ENCODE data around the gene LRCH4. TPM values are rescaled to one million over a fixed set of nuclear protein-coding genes. Genes with fewer than 3 reads are reported as not detected.
A peak's percentile ranks its signal among the peaks of the same experiment; 100 is the strongest.
"Not testable (repeated sequence)": the region's sequence is repeated elsewhere in the genome, so short reads cannot be mapped to it uniquely, and the experiment has no call there.

Gene LRCH4
- total RNA-seq, 6 experiments from 2014 or later = 34.7 to 40.6 (median 38.5) TPM

DNA sequence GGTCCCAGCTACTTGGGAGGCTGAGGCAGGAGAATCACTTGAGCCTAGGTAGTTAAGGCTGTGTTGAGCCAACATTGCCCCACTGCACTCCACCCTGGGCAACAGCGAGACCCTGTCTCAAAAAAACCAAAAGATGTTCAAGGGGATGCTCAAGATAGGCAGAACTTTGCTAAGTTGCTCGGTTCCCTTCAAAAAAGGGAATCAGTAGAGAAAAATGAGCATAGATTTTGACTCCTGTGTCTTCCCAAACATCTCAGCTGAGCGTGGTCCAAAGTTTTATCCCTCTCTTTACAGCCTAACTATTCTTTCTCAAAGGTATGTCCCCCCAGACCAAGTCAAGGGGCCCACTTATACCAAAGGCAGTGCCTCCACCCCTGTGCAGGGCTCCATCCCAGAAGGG is 32.9 kb downstream of the LRCH4 start:
- no peaks in the 10 kb centered on the region for H3K9me3 Mint-ChIP-seq
- TF ChIP-seq, protein P1, sequence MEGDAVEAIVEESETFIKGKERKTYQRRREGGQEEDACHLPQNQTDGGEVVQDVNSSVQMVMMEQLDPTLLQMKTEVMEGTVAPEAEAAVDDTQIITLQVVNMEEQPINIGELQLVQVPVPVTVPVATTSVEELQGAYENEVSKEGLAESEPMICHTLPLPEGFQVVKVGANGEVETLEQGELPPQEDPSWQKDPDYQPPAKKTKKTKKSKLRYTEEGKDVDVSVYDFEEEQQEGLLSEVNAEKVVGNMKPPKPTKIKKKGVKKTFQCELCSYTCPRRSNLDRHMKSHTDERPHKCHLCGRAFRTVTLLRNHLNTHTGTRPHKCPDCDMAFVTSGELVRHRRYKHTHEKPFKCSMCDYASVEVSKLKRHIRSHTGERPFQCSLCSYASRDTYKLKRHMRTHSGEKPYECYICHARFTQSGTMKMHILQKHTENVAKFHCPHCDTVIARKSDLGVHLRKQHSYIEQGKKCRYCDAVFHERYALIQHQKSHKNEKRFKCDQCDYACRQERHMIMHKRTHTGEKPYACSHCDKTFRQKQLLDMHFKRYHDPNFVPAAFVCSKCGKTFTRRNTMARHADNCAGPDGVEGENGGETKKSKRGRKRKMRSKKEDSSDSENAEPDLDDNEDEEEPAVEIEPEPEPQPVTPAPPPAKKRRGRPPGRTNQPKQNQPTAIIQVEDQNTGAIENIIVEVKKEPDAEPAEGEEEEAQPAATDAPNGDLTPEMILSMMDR (IDR thresholded peaks at IDR 0.05) = no peak
- peaks cover 5% of the 10 kb centered on the region for H3K36me3 Mint-ChIP-seq (ENCODE audit: low read depth)
- peaks cover 19% of the 10 kb centered on the region for H3K4me1 Mint-ChIP-seq (ENCODE audit: low read depth)
- no peak overlapping the region for H3K27ac Mint-ChIP-seq
- 0 out of 2 replicates have a peak, but pooled peaks cover 1% of the 10 kb centered on the region for H3K27me3 Mint-ChIP-seq (ENCODE audit: insufficient read depth)
- no peak for DNase-seq
- no peak overlapping the region for H3K4me3 Mint-ChIP-seq

DNA sequence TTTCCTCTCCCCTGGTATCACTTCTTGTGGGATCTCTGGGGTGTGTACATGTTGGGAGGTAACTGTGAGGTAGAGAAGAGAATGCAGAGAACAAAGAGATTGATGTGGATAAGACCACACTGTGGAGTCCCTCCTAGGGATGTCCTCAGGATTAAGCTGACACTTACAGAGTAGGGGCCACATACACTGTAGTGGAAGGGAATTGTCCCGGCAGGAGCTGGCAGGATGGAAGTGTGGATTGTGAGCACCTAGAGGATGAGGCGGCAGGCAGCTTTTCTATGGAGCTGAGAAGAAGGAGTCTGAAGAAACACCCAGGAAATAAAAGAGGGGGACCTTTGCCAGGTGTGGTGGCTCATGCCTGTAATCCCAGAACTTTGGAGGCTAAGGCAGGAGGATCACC is 33.4 kb downstream of the LRCH4 start:
- no peaks in the 10 kb centered on the region for H3K9me3 Mint-ChIP-seq

DNA sequence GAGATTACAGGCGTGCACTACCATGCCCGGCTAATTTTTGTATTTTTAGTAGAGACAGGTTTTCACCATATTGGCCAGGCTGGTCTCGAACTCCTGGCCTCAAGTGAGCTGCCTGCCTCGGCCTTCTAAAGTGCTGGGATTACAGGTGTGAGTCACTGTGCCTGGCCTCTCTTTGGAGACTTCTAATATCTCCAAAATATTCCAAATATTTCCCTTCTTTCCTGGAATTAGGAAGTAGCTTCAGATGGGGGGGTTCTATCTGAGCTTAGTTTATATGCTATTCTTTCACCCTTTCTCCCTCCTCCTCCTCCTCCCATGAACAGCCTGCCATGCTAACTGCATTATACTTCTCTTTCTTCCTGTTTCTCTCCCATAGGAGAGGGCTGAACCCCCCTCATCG is 37.5 kb downstream of the LRCH4 start:
- peaks cover 55% of the 10 kb centered on the region for H3K4me1 Mint-ChIP-seq (ENCODE audit: low read depth)
- H3K36me3 Mint-ChIP-seq (ENCODE audit: low read depth); H3K4me3 Mint-ChIP-seq; DNase-seq; H3K27me3 Mint-ChIP-seq (ENCODE audit: insufficient read depth); H3K9me3 Mint-ChIP-seq: not testable (repeated sequence)
- H3K27ac Mint-ChIP-seq = peak overlapping the region; percentile 10

More for the DNA sequence above, 33.4 kb downstream of the LRCH4 start:
- TF ChIP-seq, protein P1 (IDR thresholded peaks at IDR 0.05) = no peak
- no peak for DNase-seq
- H3K27me3 Mint-ChIP-seq (ENCODE audit: insufficient read depth) = 0 out of 2 replicates have a peak, but pooled peaks cover 1% of the 10 kb centered on the region
- no peak overlapping the region for H3K4me3 Mint-ChIP-seq
- no peak overlapping the region for H3K27ac Mint-ChIP-seq
- H3K36me3 Mint-ChIP-seq (ENCODE audit: low read depth) = peaks cover 5% of the 10 kb centered on the region
- H3K4me1 Mint-ChIP-seq (ENCODE audit: low read depth) = peaks cover 24% of the 10 kb centered on the region

DNA sequence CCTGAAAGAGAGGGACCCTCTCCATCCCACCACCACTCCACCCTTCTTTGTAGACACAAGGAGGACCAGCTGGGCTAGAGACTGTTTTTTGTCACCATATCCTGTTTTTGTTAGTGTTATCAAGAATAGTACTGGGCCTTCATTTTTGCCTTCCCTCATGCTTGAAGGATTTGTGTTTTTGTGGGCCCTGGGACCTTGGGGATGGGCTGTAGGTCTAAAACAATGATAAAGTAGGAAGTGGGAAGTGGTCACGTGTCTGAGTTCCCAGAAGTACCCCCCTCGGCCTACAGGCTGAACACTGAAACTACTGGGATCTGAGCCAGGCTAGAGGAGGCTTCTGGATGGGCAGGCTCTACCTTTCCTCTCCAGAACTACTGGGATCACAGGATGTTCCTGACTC is 38.1 kb downstream of the LRCH4 start:
- TF ChIP-seq, protein P1 (IDR thresholded peaks at IDR 0.05) = no peak
- Mint-ChIP-seq H3K4me3 (peak overlapping the region; percentile 8; the same call in 1 of the 2 replicates), H3K27me3 (ENCODE audit: insufficient read depth) (0 out of 2 replicates have a peak, but pooled peaks cover 1% of the 10 kb centered on the region), H3K36me3 (ENCODE audit: low read depth) (peaks cover 5% of the 10 kb centered on the region), H3K9me3 (no peaks in the 10 kb centered on the region), H3K27ac (peak overlapping the region; percentile 89; the same call in 1 of the 2 replicates), H3K4me1 (ENCODE audit: low read depth) (peaks cover 58% of the 10 kb centered on the region)
- DNase-seq = no peak

DNA sequence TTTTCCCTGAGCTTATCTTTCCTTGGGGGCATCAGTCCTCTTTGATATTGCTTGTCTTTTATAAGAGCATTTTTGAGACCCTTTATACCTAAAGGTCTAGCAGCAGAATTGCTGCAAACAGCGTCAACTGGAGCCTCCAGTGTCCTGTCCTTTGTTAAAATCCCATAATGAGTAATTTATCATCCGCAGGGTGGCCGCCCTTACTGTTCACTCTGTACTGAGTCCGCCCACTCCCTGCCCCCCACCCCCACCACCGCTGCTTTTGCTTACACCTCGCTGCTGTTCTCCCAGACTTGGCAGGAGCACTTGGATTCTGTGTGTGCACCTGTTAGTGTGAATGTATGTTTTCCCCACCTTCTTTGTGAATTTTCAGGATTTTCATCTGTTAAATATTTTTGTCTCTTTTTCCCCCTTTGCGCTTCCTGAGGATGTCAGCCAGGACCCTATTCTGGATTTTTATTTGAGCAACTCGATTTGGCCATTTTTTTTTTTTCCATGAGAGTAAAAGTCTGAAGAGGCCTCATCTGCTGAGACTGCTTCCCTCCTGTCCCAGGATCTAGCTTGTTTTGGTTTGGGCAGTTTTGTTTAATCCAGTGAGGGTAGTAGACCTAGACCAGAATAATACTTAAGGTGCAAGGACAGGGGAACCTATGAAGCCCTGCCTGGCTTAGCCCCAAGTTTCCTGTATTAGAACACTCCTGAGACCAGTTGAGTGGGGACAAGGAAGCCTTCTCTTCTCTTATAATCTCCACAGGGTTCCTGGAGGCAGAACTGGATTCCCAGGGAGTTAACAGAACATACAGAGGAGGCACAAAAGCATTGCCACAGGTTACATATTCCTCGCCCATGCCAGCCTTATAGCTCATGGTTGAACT is 38.8 kb downstream of the LRCH4 start:
- Mint-ChIP-seq H3K4me1 (ENCODE audit: low read depth) (peaks cover 58% of the 10 kb centered on the region), H3K27me3 (ENCODE audit: insufficient read depth) (0 out of 2 replicates have a peak, but pooled peaks cover 1% of the 10 kb centered on the region), H3K36me3 (ENCODE audit: low read depth) (no peaks in the 10 kb centered on the region; the same call in 1 of the 2 replicates), H3K4me3 (peak overlapping the region; percentile 8; the same call in 1 of the 2 replicates), H3K27ac (peak overlapping the region; percentile 89), H3K9me3 (no peaks in the 10 kb centered on the region)
- TF ChIP-seq, protein P1 (IDR thresholded peaks at IDR 0.05) = no peak
- DNase-seq = no peak

All from HFFc6 (cell line).